Measurements from ENCODE around the gene KLHDC8B.

The KLHDC8B gene

GRCh38 chr3:49171775-49172500 is 540 bp downstream of the KLHDC8B start:
- TF ChIP-seq CTCF (IDR thresholded peaks at IDR 0.05; ENCODE audit: borderline replicate concordance, control extremely low read depth, extremely low read depth, insufficient read depth, missing control alignments) = no peak
- in situ Hi-C loops (cut with MboI; ENCODE audit: low sequenced_read_pairs, unreplicated experiment) = loop anchor here (25.0 kb wide), 1 partner anchor 265 kb away; the partner anchor contains the start of gene NICN1
- DNase-seq (ENCODE audit: low spot score) = no peak

DNA sequence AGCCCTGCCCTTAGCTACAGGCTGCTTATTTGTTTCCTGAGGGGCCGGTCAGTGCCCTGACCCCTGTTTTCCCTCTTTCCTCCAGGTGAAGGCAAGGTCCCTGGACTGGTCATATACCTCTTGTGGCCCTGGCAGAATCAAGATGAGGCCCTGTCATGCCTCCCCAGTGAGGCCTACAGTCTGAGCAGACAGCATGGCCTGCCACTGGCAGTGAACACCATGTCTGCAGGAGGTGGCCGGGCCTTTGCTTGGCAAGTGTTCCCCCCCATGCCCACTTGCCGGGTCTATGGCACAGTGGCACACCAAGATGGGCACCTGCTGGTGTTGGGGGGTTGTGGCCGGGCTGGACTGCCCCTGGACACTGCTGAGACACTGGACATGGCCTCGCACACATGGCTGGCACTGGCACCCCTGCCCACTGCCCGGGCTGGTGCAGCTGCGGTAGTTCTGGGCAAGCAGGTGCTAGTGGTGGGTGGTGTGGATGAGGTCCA is 1.2 kb downstream of the KLHDC8B start:
- no peak for TF ChIP-seq CTCF (IDR thresholded peaks at IDR 0.05; ENCODE audit: borderline replicate concordance, control extremely low read depth, extremely low read depth, insufficient read depth, missing control alignments)
- in situ Hi-C loops (cut with MboI; ENCODE audit: low sequenced_read_pairs, unreplicated experiment) = loop anchor here (25.0 kb wide), 1 partner anchor 265 kb away; the partner anchor contains the start of gene NICN1
- no peak for DNase-seq (ENCODE audit: low spot score)

- DNase-seq (ENCODE audit: low spot score) = no peak
- in situ Hi-C loops (cut with MboI; ENCODE audit: low sequenced_read_pairs, unreplicated experiment) = loop anchor here (25.0 kb wide), 1 partner anchor 264 kb away; the partner anchor contains the start of gene NICN1
- TF ChIP-seq CTCF (IDR thresholded peaks at IDR 0.05; ENCODE audit: borderline replicate concordance, control extremely low read depth, extremely low read depth, insufficient read depth, missing control alignments) = no peak
Measured at GRCh38 chr3:49173116-49173791, 1.9 kb downstream of the KLHDC8B start.

GRCh38 chr3:49173792-49174170 is 2.4 kb downstream of the KLHDC8B start:
- in situ Hi-C loops (cut with MboI; ENCODE audit: low sequenced_read_pairs, unreplicated experiment) = loop anchor here (25.0 kb wide), 1 partner anchor 264 kb away; the partner anchor contains the start of gene NICN1
- no peak for TF ChIP-seq CTCF (IDR thresholded peaks at IDR 0.05; ENCODE audit: borderline replicate concordance, control extremely low read depth, extremely low read depth, insufficient read depth, missing control alignments)
- DNase-seq (ENCODE audit: low spot score) = no peak

- in situ Hi-C loops (cut with MboI; ENCODE audit: low sequenced_read_pairs, unreplicated experiment) = loop anchor here (25.0 kb wide), 1 partner anchor 263 kb away; the partner anchor contains the start of gene NICN1
- TF ChIP-seq CTCF (IDR thresholded peaks at IDR 0.05; ENCODE audit: borderline replicate concordance, control extremely low read depth, extremely low read depth, insufficient read depth, missing control alignments) = no peak
- no peak for DNase-seq (ENCODE audit: low spot score)
Measured at GRCh38 chr3:49174397-49174985, 3.1 kb downstream of the KLHDC8B start.

GRCh38 chr3:49175530-49175929 is 4.1 kb downstream of the KLHDC8B start:
- DNase-seq (ENCODE audit: low spot score) = no peak
- TF ChIP-seq CTCF (IDR thresholded peaks at IDR 0.05; ENCODE audit: borderline replicate concordance, control extremely low read depth, extremely low read depth, insufficient read depth, missing control alignments) = no peak
- in situ Hi-C loops (cut with MboI; ENCODE audit: low sequenced_read_pairs, unreplicated experiment) = no loop called here

All from GM13976 (cell line).